T-helper 1 cell treated with Interleukin-12 subunit alpha and Interleukin-12 subunit beta and Interleukin-4 antibody, amounts not matched to agents 30 μg/mL and 1 μg/mL, for 36 hours (primary cell): ENCODE measurements around the gene CSMD2.

Experiments
- H3K27ac Mint-ChIP-seq: one replicate; pipeline ENCODE4 v1.8.0; 2021; ENCODE audit warnings: mild to moderate bottlenecking, mixed read lengths
- H3K27me3 Mint-ChIP-seq: one replicate; pipeline ENCODE4 v1.8.0; 2021; ENCODE audit warnings: low read depth, mixed read lengths
- H3K36me3 Mint-ChIP-seq: one replicate; pipeline ENCODE4 v1.8.0; 2021; ENCODE audit warnings: low read depth, mixed read lengths
- H3K4me1 Mint-ChIP-seq: one replicate; pipeline ENCODE4 v1.8.0; 2021; ENCODE audit warnings: low read depth, mixed read lengths
- H3K4me3 Mint-ChIP-seq: one replicate; pipeline ENCODE4 v1.8.0; 2021; ENCODE audit warnings: mild to moderate bottlenecking, moderate library complexity, mixed read lengths
- H3K9me3 Mint-ChIP-seq: one replicate; pipeline ENCODE4 v1.8.0; 2021; ENCODE audit warnings: mixed read lengths

Gene CSMD2

DNA sequence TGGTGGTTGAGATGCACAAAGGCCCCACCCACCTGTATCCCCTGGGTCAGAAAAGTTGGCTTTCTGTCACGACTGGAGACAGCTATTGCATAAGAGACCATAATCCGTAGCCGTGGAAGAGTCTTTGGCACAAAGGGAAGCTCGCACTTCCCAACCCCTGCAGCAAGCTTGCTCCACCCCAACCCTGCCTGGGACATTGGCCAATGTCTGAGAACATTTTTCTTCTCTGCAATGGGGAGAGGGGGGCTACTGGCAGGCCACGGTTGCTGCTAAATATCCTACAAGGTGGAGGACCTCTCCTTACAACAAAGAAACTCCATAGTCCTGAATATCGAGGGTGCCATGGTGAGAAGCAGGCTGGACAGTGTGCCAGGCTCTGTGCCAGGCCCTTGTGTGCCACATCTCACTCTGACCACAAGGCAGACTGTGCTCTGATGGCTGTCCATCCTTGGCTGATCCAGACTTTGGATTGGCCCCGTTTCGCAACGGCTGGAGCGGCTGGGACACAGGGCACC, 104.1 kb downstream of the CSMD2 start:
- H3K9me3 Mint-ChIP-seq: no peaks in the 10 kb centered on the region
- no peak overlapping the region for H3K27ac Mint-ChIP-seq

DNA sequence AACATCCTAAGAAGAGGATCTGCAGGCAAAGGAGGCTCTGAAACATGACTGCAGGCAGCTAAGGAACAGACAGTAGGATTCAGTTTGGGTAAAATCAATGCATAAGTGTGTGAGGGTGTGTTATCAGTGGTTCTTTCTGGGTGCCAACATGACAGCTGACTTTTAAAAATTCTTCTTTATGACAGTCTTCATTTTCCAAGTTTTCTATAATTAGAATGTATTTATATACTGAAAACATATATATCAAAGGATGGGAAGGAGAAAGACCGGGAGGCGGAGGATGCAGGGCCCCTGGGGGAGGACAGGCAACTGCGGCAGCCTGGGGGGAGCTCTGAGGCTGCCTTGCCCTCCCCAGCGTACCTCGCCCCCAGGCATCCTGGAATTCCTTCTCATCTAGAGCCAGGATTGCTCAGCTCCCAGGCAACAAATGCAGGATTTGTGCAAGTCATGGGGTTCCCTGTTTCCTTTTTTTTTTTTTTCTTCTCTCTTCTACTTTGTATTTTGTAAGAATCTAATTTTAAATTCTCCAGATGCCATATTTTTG, 104.8 kb downstream of the CSMD2 start:
- Mint-ChIP-seq H3K4me1 (no peaks in the 10 kb centered on the region), H3K36me3 (no peaks in the 10 kb centered on the region), H3K9me3 (no peaks in the 10 kb centered on the region), H3K27me3 (no peaks in the 10 kb centered on the region), H3K4me3 (no peak overlapping the region), H3K27ac (no peak overlapping the region)

More for the DNA sequence above, 104.1 kb downstream of the CSMD2 start:
- Mint-ChIP-seq H3K36me3 (no peaks in the 10 kb centered on the region), H3K27me3 (no peaks in the 10 kb centered on the region), H3K4me3 (no peak overlapping the region), H3K4me1 (no peaks in the 10 kb centered on the region)

DNA sequence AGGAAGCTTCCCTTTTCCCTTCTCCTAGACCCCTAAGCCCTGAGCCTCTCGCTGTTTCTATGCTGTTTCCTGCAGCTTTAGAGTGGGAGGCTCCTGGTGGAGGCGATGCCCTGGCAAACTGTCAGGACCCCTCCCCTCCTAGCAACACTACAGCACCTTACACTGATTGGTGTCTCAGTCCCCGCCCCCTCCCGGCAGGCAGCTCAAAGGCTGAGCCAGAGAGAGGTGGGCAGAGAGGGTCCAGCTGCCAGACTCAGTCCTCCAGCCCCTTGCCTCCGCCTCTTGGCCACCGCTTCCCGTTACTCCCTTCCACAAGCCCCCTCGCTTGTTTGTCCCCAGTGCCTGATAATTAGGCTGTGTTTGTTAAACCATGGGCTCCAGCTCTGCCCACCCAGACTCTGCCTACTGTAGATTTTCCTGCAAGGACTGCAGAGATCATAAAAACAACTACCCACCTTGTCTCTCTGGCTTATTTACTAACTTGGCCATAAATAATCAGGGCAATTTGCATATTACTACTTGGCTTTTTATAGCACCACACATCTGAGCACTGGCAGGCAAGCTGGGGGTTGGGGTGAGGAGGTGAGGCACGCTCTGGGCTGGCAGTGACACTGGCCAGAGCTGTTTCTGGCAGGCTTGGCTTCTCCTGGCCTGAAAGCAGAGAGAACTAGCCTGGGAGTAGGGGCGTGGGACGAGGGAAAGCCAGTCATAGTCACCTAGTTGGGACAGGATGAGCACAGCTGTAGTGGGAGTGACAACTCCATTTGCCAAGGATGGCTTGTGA, 107.5 kb downstream of the CSMD2 start:
- Mint-ChIP-seq H3K36me3 (no peaks in the 10 kb centered on the region), H3K4me3 (no peak overlapping the region), H3K27me3 (no peaks in the 10 kb centered on the region), H3K9me3 (no peaks in the 10 kb centered on the region), H3K27ac (no peak overlapping the region), H3K4me1 (no peaks in the 10 kb centered on the region)

DNA sequence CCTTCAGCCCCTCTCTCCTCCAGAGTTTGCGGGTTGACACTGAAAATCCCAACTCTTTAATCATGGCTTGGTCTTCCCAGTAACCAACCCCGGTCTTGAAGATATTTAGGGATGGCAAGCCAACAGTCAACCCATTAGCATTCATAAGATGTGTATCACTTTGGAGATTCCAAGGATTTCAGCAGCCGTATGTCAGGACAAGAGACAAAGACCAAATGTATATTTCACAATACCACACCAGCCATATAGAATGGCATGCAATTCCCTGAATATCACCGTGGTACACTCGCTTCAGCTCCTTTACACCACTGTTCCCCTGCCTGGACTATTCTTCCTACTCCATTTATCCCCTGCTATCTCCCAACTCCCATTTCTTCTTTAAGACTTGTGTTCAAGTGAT, 109.2 kb downstream of the CSMD2 start:
- Mint-ChIP-seq H3K27ac (no peak overlapping the region), H3K4me1 (no peaks in the 10 kb centered on the region), H3K36me3 (no peaks in the 10 kb centered on the region), H3K9me3 (no peaks in the 10 kb centered on the region), H3K27me3 (no peaks in the 10 kb centered on the region), H3K4me3 (no peak overlapping the region)

DNA sequence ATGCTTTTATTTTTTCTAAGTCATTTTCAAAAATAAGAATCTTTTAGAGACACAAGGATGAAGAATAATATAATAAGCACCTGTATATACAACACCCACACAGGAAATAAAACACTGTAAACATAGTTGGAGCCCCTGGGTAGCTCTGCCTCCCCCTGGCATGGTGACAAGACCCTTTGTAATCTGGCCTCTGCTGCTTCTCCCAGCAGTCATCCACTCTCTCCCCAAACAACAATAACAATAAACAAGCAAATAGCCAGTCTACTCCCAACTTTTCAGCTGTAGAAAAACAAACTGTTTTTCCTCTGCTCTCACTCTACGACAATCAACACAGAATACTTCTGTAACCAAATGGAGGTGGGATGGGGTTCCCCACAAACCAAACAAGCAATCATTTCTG, 110.1 kb downstream of the CSMD2 start:
- Mint-ChIP-seq H3K9me3 (no peaks in the 10 kb centered on the region), H3K27ac (no peak overlapping the region), H3K4me1 (no peaks in the 10 kb centered on the region), H3K27me3 (no peaks in the 10 kb centered on the region), H3K4me3 (no peak overlapping the region), H3K36me3 (no peaks in the 10 kb centered on the region)

DNA sequence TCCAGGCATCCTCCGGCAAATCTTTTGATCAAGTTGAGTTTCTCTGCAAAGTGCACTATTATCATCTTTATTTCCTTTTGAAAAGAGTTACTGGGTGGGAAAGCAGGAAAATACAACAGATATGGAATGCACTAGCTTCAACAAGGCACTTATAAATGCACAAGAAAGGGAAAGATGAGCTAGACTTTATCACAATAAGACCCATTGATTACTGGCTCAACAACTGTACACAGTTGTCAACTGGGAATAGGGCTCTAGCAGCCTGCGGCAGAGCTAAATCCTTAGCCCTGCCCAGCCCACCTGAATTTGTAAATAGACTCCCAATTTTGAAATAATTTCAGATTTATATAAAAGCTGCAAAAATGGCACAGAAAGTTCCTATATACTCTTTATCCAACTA, 111.4 kb downstream of the CSMD2 start:
- H3K27me3 Mint-ChIP-seq: no peaks in the 10 kb centered on the region
- H3K27ac Mint-ChIP-seq: no peak overlapping the region
- no peaks in the 10 kb centered on the region for H3K4me1 Mint-ChIP-seq
- no peaks in the 10 kb centered on the region for H3K9me3 Mint-ChIP-seq
- H3K36me3 Mint-ChIP-seq: no peaks in the 10 kb centered on the region
- no peak overlapping the region for H3K4me3 Mint-ChIP-seq

DNA sequence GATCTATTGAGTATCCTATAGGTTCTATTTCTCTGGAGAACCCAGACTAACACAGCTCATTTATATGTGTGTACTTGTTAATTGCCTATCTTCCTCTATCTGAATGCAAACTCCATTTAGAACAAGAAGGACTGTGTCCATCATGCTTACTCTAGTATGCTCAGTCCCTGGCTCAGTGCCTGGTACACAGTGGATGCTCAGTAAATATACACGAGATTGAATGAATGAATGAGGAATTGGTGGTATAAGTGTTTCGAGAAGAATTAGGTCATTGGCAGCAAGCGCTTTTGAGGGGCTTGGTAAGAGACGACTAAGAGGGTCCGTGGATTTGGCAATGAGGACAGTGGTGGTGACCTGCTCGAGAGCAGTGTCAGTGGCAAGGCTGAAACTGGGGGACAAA, 112.5 kb downstream of the CSMD2 start:
- Mint-ChIP-seq H3K4me3 (no peak overlapping the region), H3K27ac (no peak overlapping the region), H3K27me3 (no peaks in the 10 kb centered on the region), H3K9me3 (no peaks in the 10 kb centered on the region), H3K36me3 (no peaks in the 10 kb centered on the region), H3K4me1 (no peaks in the 10 kb centered on the region)

DNA sequence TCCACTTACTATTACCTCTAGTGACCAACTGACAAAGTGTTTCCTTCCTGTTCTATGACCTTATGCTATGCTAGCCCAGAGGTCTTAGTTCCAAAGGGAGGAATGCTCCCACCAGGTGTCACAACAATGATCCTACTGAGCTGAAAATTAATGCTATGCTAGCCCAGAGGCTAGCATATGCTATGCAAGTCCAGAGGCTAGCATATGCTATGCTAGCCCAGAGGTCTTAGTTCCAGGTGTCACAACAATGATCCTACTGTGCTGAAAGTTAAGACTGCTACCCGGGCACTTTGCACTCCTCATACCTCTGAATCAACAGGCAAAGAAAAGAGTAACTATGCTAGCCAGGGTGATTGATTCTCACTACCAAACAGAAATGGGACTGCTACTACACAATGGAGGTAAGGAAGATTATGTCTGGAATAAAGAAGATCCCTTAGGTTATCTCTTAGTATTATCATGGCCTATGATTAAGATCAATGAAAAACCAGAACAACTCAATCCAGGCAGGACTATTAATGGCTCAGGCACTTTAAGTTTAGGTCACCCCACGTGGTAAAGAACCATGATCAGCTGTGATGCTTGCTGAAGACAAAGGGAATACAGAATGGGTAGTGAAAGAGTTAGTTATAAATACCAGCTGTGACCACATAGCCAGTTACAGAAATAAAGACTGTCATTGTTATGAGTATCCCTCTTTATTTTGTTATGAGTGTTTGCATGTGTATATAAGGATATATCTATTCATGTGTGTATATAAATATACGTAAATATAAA, 114.1 kb downstream of the CSMD2 start:
- no peak overlapping the region for H3K4me3 Mint-ChIP-seq
- H3K27me3 Mint-ChIP-seq: no peaks in the 10 kb centered on the region
- no peaks in the 10 kb centered on the region for H3K9me3 Mint-ChIP-seq
- no peaks in the 10 kb centered on the region for H3K4me1 Mint-ChIP-seq
- H3K36me3 Mint-ChIP-seq: no peaks in the 10 kb centered on the region
- H3K27ac Mint-ChIP-seq: no peak overlapping the region

DNA sequence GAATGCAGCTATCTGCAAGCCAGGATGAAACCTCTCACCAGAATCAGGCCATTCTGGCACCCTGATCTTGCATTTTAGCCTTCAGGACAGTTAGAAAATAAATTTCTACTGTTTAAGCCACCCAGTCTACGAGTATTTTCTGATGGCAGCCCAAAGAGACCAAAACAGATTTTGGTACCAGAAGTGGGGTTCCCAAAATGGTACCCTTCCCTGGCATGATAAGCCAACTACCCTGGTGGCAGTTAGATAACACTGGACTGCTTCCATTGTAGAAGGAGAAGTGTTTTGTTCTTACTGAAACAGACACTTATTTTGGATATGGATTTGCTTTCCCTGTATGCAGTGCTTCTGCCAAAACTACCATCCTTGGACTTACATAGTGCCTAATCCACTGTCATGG, 115.0 kb downstream of the CSMD2 start:
- no peaks in the 10 kb centered on the region for H3K9me3 Mint-ChIP-seq
- no peak overlapping the region for H3K4me3 Mint-ChIP-seq
- no peak overlapping the region for H3K27ac Mint-ChIP-seq
- no peaks in the 10 kb centered on the region for H3K36me3 Mint-ChIP-seq
- H3K4me1 Mint-ChIP-seq: no peaks in the 10 kb centered on the region
- H3K27me3 Mint-ChIP-seq: no peaks in the 10 kb centered on the region

DNA sequence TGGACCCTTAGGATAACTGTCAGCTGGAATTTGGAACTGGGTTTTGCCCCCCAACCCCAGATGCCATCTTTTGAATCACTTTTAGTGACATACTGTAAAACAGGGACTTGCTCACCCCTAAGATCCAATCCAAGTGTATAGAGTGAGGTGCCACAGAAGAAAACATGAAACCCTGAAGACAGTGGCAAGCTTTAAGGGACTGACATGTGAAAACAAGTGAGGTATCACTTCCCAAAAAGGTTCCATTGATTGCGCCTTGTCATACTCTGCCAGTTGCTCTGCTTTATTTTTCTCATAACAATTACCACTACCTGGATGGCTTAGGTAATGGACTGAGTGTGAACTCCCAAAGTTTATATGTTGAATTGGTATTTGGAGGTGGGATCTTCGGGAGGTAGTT, 115.6 kb downstream of the CSMD2 start:
- Mint-ChIP-seq H3K4me3 (no peak overlapping the region), H3K36me3 (no peaks in the 10 kb centered on the region), H3K27me3 (no peaks in the 10 kb centered on the region), H3K27ac (no peak overlapping the region), H3K9me3 (no peaks in the 10 kb centered on the region), H3K4me1 (no peaks in the 10 kb centered on the region)

DNA sequence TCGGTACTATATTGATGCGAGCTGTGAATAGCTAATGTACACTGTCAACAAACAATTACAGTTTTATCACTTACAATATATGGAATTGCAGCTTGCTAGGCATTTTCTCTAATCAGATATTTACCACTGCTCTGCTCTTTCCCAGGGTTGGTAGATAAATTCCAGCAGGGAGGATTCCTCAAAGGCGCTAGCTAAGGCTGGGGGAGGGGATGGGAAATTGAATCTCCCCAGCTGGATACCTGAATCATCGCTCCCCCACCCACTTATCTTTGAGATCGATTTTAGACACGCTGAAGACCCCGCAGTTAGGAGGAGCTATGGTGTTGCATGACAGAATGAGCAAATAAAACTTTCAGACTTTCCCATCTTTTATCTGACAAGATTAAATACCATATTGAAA, 127.2 kb downstream of the CSMD2 start:
- Mint-ChIP-seq H3K36me3 (no peaks in the 10 kb centered on the region), H3K4me3 (no peak overlapping the region), H3K27ac (no peak overlapping the region), H3K4me1 (no peaks in the 10 kb centered on the region), H3K9me3 (no peaks in the 10 kb centered on the region), H3K27me3 (no peaks in the 10 kb centered on the region)

DNA sequence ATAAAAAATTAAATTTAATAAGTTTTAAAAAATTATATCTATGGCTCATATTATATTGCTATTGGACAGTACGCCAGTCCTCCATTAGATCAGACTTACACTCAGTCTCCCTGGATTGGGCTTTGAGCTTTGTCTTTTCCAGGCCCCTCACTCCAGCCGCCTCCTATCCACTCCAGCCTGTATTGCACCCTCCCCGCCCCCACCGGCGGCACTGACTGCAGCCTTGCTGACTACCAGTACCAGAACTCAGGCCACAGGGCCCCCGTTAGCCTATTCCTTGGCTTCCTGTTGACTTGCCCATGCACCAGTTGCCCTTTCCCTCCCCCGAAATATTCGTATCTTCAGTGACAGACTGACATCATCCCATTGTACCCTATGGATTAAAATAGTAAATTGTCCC, 127.9 kb downstream of the CSMD2 start:
- no peaks in the 10 kb centered on the region for H3K36me3 Mint-ChIP-seq
- no peak overlapping the region for H3K27ac Mint-ChIP-seq
- no peak overlapping the region for H3K4me3 Mint-ChIP-seq
- no peaks in the 10 kb centered on the region for H3K9me3 Mint-ChIP-seq
- no peaks in the 10 kb centered on the region for H3K4me1 Mint-ChIP-seq
- H3K27me3 Mint-ChIP-seq: no peaks in the 10 kb centered on the region

DNA sequence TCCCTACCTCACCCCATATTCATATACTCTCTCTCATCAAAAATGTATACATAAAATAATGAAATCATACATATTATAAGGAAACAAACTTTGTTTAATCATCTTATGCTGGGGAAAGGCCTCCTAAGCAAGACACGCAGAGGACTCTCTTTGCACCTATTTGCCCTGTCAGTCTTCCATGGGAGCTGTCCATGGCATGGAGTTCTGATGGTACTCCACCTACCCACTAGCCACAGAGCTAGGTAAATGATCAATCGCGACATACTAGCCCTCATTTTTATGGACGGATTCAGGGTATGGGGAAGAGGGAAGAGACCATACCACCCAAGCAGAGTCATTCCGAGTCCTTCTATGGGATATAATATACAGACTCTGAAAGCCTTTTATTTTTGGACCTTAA, 131.0 kb downstream of the CSMD2 start:
- Mint-ChIP-seq H3K4me3 (no peak overlapping the region), H3K27me3 (peaks cover 4% of the 10 kb centered on the region), H3K27ac (no peak overlapping the region)

DNA sequence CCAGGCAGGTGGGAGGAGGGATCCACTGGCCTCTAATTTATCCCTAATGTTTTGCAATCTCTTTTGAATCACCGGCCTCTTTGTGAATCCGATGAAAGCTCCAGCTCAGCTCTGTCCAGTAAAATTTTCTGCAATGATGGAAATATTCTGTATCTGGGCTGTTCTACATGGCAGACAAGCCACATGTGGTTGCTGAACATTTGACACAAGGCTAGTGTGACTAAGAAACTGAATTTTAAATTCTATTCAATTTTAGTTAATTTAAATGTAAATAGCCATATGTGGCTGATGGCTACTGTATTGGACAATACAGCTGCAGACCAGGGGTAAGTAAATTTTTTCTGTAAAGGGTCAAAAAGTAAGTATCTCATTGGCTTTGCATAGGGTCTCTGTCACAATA, 135.1 kb downstream of the CSMD2 start:
- Mint-ChIP-seq H3K4me1 (no peaks in the 10 kb centered on the region), H3K9me3 (no peaks in the 10 kb centered on the region), H3K36me3 (no peaks in the 10 kb centered on the region), H3K4me3 (no peak overlapping the region), H3K27me3 (peaks cover 8% of the 10 kb centered on the region), H3K27ac (no peak overlapping the region)

More for the DNA sequence above, 131.0 kb downstream of the CSMD2 start:
- no peaks in the 10 kb centered on the region for H3K4me1 Mint-ChIP-seq
- no peaks in the 10 kb centered on the region for H3K36me3 Mint-ChIP-seq
- H3K9me3 Mint-ChIP-seq: no peaks in the 10 kb centered on the region

DNA sequence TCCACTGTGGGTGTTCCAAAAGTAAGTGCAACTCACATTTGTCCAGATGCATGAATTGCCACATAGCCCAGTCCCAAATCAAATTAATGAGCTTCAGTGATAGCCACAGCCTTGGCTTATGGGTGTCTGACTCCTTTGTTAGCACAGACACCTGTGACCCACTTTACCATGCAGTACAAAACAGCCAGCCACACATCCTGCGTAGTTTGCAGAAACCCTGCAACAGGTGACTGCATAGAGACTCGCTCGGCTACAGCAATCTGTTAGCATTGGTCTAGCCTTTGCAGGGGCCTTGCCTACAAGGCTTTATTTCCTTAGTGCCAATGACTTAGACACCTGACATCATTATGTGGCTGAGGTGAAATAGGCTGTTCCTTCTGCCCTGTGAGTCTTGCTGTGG, 135.5 kb downstream of the CSMD2 start:
- no peaks in the 10 kb centered on the region for H3K36me3 Mint-ChIP-seq
- H3K27me3 Mint-ChIP-seq: peaks cover 8% of the 10 kb centered on the region
- H3K4me1 Mint-ChIP-seq: no peaks in the 10 kb centered on the region
- no peaks in the 10 kb centered on the region for H3K9me3 Mint-ChIP-seq
- no peak overlapping the region for H3K27ac Mint-ChIP-seq
- no peak overlapping the region for H3K4me3 Mint-ChIP-seq
